ENCODE data around the gene FBN1.

GRCh38 chr15:48435321-48435720, 210.2 kb downstream of the FBN1 start:
- TF ChIP-seq YY1 (IDR thresholded peaks at IDR 0.05; ENCODE audit: insufficient read depth, insufficient read length) (no peak), ZNF274 (IDR thresholded peaks at IDR 0.05; ENCODE audit: low read depth, low read length) (no peak), SUZ12 (IDR thresholded peaks at IDR 0.05; ENCODE audit: extremely low read depth, insufficient read depth, insufficient read length) (no peak)
